H1 (cell line): ENCODE data around the gene SLC35B1. TPM values are rescaled to one million over a fixed set of nuclear protein-coding genes. Genes with fewer than 3 reads are reported as not detected.

Source experiments
- CTCF ChIA-PET: fragments of 300-600 bp; sonication (Branson Sonifier 250); formaldehyde crosslinking; loops from one replicate; lab custom pipeline; 2021; ENCODE audit not compliant: partially characterized antibody; lab: Charles Lee
- POLR2A ChIA-PET: fragments of 300-600 bp; sonication (Branson Sonifier 250); formaldehyde crosslinking; loops from one replicate; lab custom pipeline; 2021; ENCODE audit warnings: inconsistent platforms; ENCODE audit not compliant: partially characterized antibody; lab: Charles Lee
- DNase-seq, 2 experiments: peaks; one replicate each; pipeline versions ENCODE4 v3.0.0 to v3.0.0-alpha.2; 2010 to 2022; ENCODE audit warnings: low spot score in 2 of 2, low read depth in 1 of 2, mixed read lengths in 1 of 2
- FAIRE-seq: peaks from 2 replicates; lab custom pipeline; 2011; peaks lifted over from hg19 to GRCh38; lab: Jason Lieb, UNC
- H2AFZ ChIP-seq: 2 replicates; pipeline ENCODE4 v1.8.1; 2012; ENCODE audit warnings: low read length, inconsistent platforms
- H2AK5ac ChIP-seq: 2 replicates; pipeline ENCODE4 v1.6.1; 2013; ENCODE audit warnings: low read depth, low read length
- H2BK120ac ChIP-seq: replicated peaks from 2 replicates; pipeline ENCODE3; 2013; ENCODE audit warnings: low read depth, low read length, inconsistent platforms
- H2BK12ac ChIP-seq: 2 replicates; pipeline ENCODE4 v1.6.1; 2013; ENCODE audit warnings: low read depth, low read length
- H2BK15ac ChIP-seq: 2 replicates; pipeline ENCODE4 v1.6.1; 2013; ENCODE audit warnings: low read length
- H2BK20ac ChIP-seq: 2 replicates; pipeline ENCODE4 v1.6.1; 2013; ENCODE audit warnings: low read length
- H2BK5ac ChIP-seq: 2 replicates; pipeline ENCODE4 v1.6.1; 2013; ENCODE audit warnings: low read depth, low read length
- H3K14ac ChIP-seq: 2 replicates; pipeline ENCODE4 v1.6.1; 2013; ENCODE audit warnings: inconsistent platforms; ENCODE audit not compliant: insufficient read length
- H3K18ac ChIP-seq: 2 replicates; pipeline ENCODE4 v1.6.1; 2013; ENCODE audit warnings: low read length; ENCODE audit errors: extremely low read depth
- H3K23ac ChIP-seq: 2 replicates; pipeline ENCODE4 v1.6.1; 2013; ENCODE audit warnings: inconsistent platforms; ENCODE audit not compliant: insufficient read length
- H3K23me2 ChIP-seq: 2 replicates; pipeline ENCODE4 v1.6.1; 2013; ENCODE audit warnings: low read depth, low read length
- H3K27ac ChIP-seq: 2 replicates; pipeline ENCODE4 v1.6.1; 2011; ENCODE audit warnings: low read depth, low read length, inconsistent platforms
- H3K27me3 ChIP-seq, 4 experiments: replicated peaks in 1 of 4; 1 replicate in 1 of 4; 2 replicates in 3 of 4; pipeline versions ENCODE4 v1.6.1 to v1.8.1; 2011 to 2013; ENCODE audit warnings: low read length in 3 of 4, mild to moderate bottlenecking in 3 of 4, inconsistent platforms in 2 of 4, mixed read lengths in 2 of 4, moderate library complexity in 1 of 4; ENCODE audit not compliant: control insufficient read depth in 3 of 4, insufficient read depth in 3 of 4; ENCODE audit errors: extremely low read depth in 1 of 4
- H3K36me3 ChIP-seq, 4 experiments: 2 replicates each; pipeline versions ENCODE4 v1.6.1 to v1.8.1; 2011 to 2013; ENCODE audit warnings: mild to moderate bottlenecking in 4 of 4, low read length in 3 of 4, moderate library complexity in 2 of 4, control low read depth in 1 of 4, inconsistent platforms in 1 of 4; ENCODE audit not compliant: insufficient read depth in 4 of 4, control insufficient read depth in 2 of 4
- H3K4ac ChIP-seq: replicated peaks from 2 replicates; pipeline ENCODE3; 2013; ENCODE audit warnings: low read length, low read depth, mixed read lengths, inconsistent platforms; ENCODE audit not compliant: insufficient read length
- H3K4me1 ChIP-seq, 4 experiments: replicated peaks in 1 of 4; 1 replicate in 1 of 4; 2 replicates in 3 of 4; pipeline versions ENCODE4 v1.6.1 to v1.8.1; 2011 to 2013; ENCODE audit warnings: low read length in 3 of 4, inconsistent platforms in 2 of 4, mixed read lengths in 1 of 4; ENCODE audit not compliant: insufficient read depth in 4 of 4, control insufficient read depth in 3 of 4
- H3K4me2 ChIP-seq, 2 experiments: 2 replicates each; pipeline versions ENCODE4 v1.6.1 to v1.8.1; 2011 to 2013; ENCODE audit warnings: low read depth in 2 of 2, low read length in 2 of 2, control low read depth in 1 of 2, inconsistent platforms in 1 of 2, mild to moderate bottlenecking in 1 of 2; ENCODE audit not compliant: insufficient read depth in 1 of 2
- H3K4me3 ChIP-seq, 4 experiments: fragments of 200-600, 300-600 bp in 1 of 4; sonication (generic), shearing (Covaris generic), sonication (Bioruptor Twin) in 1 of 4; 2 replicates each; pipeline versions ENCODE4 v1.5.1 to v1.8.1; 2011 to 2016; ENCODE audit warnings: low read length in 4 of 4, low read depth in 3 of 4, control low read depth in 2 of 4, inconsistent platforms in 2 of 4, mild to moderate bottlenecking in 2 of 4, mixed read lengths in 1 of 4, moderate library complexity in 1 of 4; ENCODE audit not compliant: insufficient read depth in 2 of 4; ENCODE audit errors: extremely low read depth in 1 of 4
- H3K56ac ChIP-seq: replicated peaks from 2 replicates; pipeline ENCODE3; 2013; ENCODE audit warnings: low read depth, mild to moderate bottlenecking, mixed read lengths, low read length, inconsistent platforms; ENCODE audit not compliant: insufficient read length
- H3K79me1 ChIP-seq: 2 replicates; pipeline ENCODE4 v1.6.1; 2013; ENCODE audit warnings: low read depth, low read length, control low read depth
- H3K79me2 ChIP-seq, 2 experiments: 2 replicates each; pipeline versions ENCODE4 v1.6.1 to v1.8.1; 2012 to 2013; ENCODE audit warnings: low read length in 2 of 2, mild to moderate bottlenecking in 2 of 2, inconsistent platforms in 1 of 2; ENCODE audit not compliant: insufficient read depth in 2 of 2, control insufficient read depth in 1 of 2
- H3K9ac ChIP-seq, 4 experiments: replicated peaks in 1 of 4; 1 replicate in 1 of 4; 2 replicates in 3 of 4; pipeline versions ENCODE4 v1.6.1 to v1.8.1; 2011 to 2013; ENCODE audit warnings: low read depth in 3 of 4, low read length in 3 of 4, control low read depth in 2 of 4, mild to moderate bottlenecking in 2 of 4, moderate library complexity in 2 of 4, inconsistent platforms in 1 of 4; ENCODE audit errors: extremely low read depth in 1 of 4
- H3K9me3 ChIP-seq, 2 experiments: 2 replicates each; pipeline versions ENCODE4 v1.6.1 to v1.8.1; 2012 to 2013; ENCODE audit warnings: mild to moderate bottlenecking in 2 of 2, moderate library complexity in 2 of 2, control low read depth in 1 of 2, inconsistent platforms in 1 of 2, low read depth in 1 of 2, low read length in 1 of 2, mixed read lengths in 1 of 2; ENCODE audit not compliant: insufficient read depth in 2 of 2
- H4K20me1 ChIP-seq, 2 experiments: replicated peaks in 1 of 2; 2 replicates each; pipeline versions ENCODE3 to v1.8.1; 2011 to 2013; ENCODE audit warnings: inconsistent platforms in 2 of 2, low read length in 2 of 2, mild to moderate bottlenecking in 1 of 2; ENCODE audit not compliant: insufficient read depth in 2 of 2, control insufficient read depth in 1 of 2
- H4K5ac ChIP-seq: 2 replicates; pipeline ENCODE4 v1.6.1; 2013; ENCODE audit warnings: low read length, low read depth, mixed read lengths, inconsistent platforms; ENCODE audit not compliant: insufficient read length
- H4K8ac ChIP-seq: 2 replicates; pipeline ENCODE4 v1.8.0; 2013; ENCODE audit warnings: mild to moderate bottlenecking, moderate library complexity, low read length, inconsistent platforms; ENCODE audit not compliant: insufficient read depth; ENCODE audit errors: extremely low read depth
- H4K91ac ChIP-seq: replicated peaks from 2 replicates; pipeline ENCODE3; 2013; ENCODE audit warnings: low read length, mixed read lengths, inconsistent platforms; ENCODE audit not compliant: insufficient read length
- KDM4A ChIP-seq: IDR thresholded peaks from one replicate; pipeline ENCODE4 v1.7.1; 2012; ENCODE audit warnings: low read depth, mild to moderate bottlenecking, moderate library complexity, low read length, inconsistent platforms; ENCODE audit not compliant: severe bottlenecking
- POLR2A ChIP-seq, 2 experiments: IDR thresholded peaks; 1 replicate in 1 of 2; 2 replicates in 1 of 2; pipeline ENCODE4 v1.6.1; 2011; ENCODE audit warnings: low read depth in 2 of 2, low read length in 2 of 2, mild to moderate bottlenecking in 2 of 2; ENCODE audit errors: control extremely low read depth in 1 of 2
- WGBS, 2 experiments: shearing (Covaris generic) in 1 of 2; methylation state at CpG; one replicate each; pipeline versions ENCODE4 v1.1.6 to v1.1.7; 2013 to 2015; ENCODE audit warnings: low lambda C conversion rate in 2 of 2, mixed read lengths in 2 of 2, inconsistent platforms in 1 of 2, low coverage in 1 of 2, missing lambda C conversion rate in 1 of 2; ENCODE audit not compliant: insufficient replicate concordance in 2 of 2, insufficient coverage in 1 of 2, insufficient read length in 1 of 2; ENCODE audit errors: extremely low coverage in 1 of 2, missing lambda C conversion rate in 1 of 2; 5-methylcytosine and 5-hydroxymethylcytosine counted together
- polyA plus RNA-seq, 7 experiments: library from polyadenylated mRNA; depleted of rRNA in 3 of 7; stranded (reverse) in 5 of 7; unstranded in 2 of 7; fragments of >200 nt in 5 of 7; fragments of 200-250 nt in 2 of 7; gene quantifications; 1 replicate in 5 of 7; 2 replicates in 1 of 7; 4 replicates in 1 of 7; pipeline versions ENCODE4 v1.2.1 to v1.2.3, GENCODE V29; 2011 to 2013; ENCODE audit warnings: missing spikeins in 2 of 7, mixed read lengths in 2 of 7
- total RNA-seq: library from RNA; stranded (reverse); fragmentation: NEBNext Ultra II Directional; extraction: Animal tissue kit (Norgen Biotek cat#: 25700); gene quantifications from 2 replicates; pipeline ENCODE4 v1.2.1, GENCODE V29; 2021

Gene SLC35B1
- total and polyA plus RNA-seq, 2 of the 8 experiments (the other 6 are each of a cell fraction or from before 2014, with no cell fraction given), result 56.5 to 87.7 TPM

DNA sequence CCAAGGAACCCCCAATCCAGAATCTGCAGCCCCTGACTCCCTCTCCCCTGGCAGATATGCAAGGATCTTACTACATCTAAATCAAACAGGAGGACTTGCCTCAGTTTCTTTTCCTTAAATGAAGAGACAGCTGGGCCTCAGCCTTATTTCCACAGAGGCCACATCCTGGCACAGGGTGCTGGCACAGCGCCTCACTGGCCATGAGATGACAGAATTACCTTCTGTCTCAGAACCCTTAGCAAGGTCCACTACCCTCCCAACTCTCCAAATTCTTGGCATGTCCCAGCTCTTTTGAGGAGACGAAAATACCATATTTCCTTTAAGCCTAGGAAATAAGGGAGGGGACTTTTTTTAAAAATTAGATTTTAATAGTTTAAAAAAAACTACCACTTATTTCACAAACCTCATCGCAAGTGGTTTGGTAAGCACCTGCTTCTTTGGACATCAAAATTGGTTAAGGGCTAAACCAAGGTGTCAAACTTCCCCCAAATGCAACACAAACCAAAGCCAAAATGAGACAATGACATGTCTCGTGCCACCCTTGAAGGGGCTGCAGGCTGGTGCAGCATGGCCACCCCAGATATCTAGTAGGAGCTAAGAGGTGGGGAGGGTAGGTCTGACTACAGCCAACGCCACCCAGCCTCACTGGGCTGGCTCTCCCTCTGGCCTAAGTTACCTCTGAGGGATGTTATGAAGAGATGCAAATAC is 30.8 kb upstream of the SLC35B1 start:
- Histone ChIP-seq H2BK15ac (no peak overlapping the region), H4K8ac (no peak overlapping the region), H2BK5ac (no peak overlapping the region), H3K9me3 (no peaks in the 10 kb centered on the region), H3K79me1 (peaks cover 7% of the 10 kb centered on the region), H3K23me2 (no peaks in the 10 kb centered on the region), H2BK20ac (no peak overlapping the region), H4K5ac (no peak overlapping the region), H3K27ac (no peak overlapping the region), H3K23ac (no peak overlapping the region), H2BK12ac (no peak overlapping the region), H3K4me2 (no peak overlapping the region), H2AFZ (no peak overlapping the region), H3K14ac (no peak overlapping the region), H3K27me3 (no peaks in the 10 kb centered on the region), H3K18ac (no peak overlapping the region), H3K36me3 (no peaks in the 10 kb centered on the region; a peak in 1 of 8 replicates), H3K56ac (no peak overlapping the region), H2AK5ac (no peak overlapping the region), H4K91ac (no peak overlapping the region), H3K79me2 (peaks cover 0 to 17% of the 10 kb centered on the region in 2 experiments; a peak in 2 of 4 replicates), H3K4me1 (no peaks in the 10 kb centered on the region), H4K20me1 (peaks cover 8 to 10% of the 10 kb centered on the region in 2 experiments), H3K9ac (no peak overlapping the region), H3K4ac (no peak overlapping the region), H3K4me3 (no peak overlapping the region), H2BK120ac (no peak overlapping the region)
- FAIRE-seq, result no peak
- POLR2A ChIA-PET, result interaction anchor here (1.2 kb wide), 1 partner anchor 25 kb away, joined by 4 read pairs; the partner anchor contains the start of gene FAM117A
- no peak for TF ChIP-seq KDM4A
- TF ChIP-seq POLR2A (IDR thresholded peaks at IDR 0.05; ENCODE audit: control extremely low read depth in 1 of 2, low read depth in 2 of 2, low read length in 2 of 2), result no peak
- no peak for DNase-seq
- CTCF ChIA-PET, result interaction anchor here (0.7 to 0.9 kb wide), 3 partner anchors 11 to 18 kb away, joined by 3 read pairs; no protein-coding TSS in a partner anchor
- 91% methylated on average over 5 of the region's 5 CpGs; no CpG with 5 or more reads in 1 of the 2 experiments for WGBS, 2 experiments
